Ovary (tissue), 3 donors: ENCODE data around the gene SWI5.

Source experiments
- CTCF ChIP-seq, 3 donors: fragments of 450-650 bp in 2 of 3; fragments of 200-600 bp in 1 of 3; IDR thresholded peaks; one replicate each; pipeline versions ENCODE4 v1.5.1 to v1.8.0; 2016 to 2022; ENCODE audit warnings: antibody characterized with exemption in 3 of 3, mild to moderate bottlenecking in 1 of 3
- EP300 ChIP-seq: sonication (generic); formaldehyde crosslinking; IDR thresholded peaks from one replicate; pipeline ENCODE4 v1.6.1; 2017; ENCODE audit warnings: antibody characterized with exemption
- POLR2A ChIP-seq: fragments of 450-650 bp; IDR thresholded peaks from one replicate; pipeline ENCODE4 v1.6.1; 2017; ENCODE audit warnings: antibody characterized with exemption, mild to moderate bottlenecking, moderate library complexity
- donor health status: DM: no; HTN: no; CAD: no.

GRCh38 chr9:128282500-128282899 is 6.4 kb downstream of the SWI5 start:
- TF ChIP-seq CTCF (IDR thresholded peaks at IDR 0.05) (no peak), POLR2A (no peak), EP300 (no peak)
